B cell (primary cell): ENCODE results near the gene FRMD3. TPM values are rescaled to one million over a fixed set of nuclear protein-coding genes. Genes with fewer than 3 reads are reported as not detected.

Experiments used
- ATAC-seq: fragments of 200-7000 bp; cut with Tn5 transposase; one replicate; pipeline ENCODE4 v1.10.0; 2021; ENCODE audit warnings: low read depth, mild to moderate bottlenecking, moderate number of reproducible peaks, moderate library complexity
- CTCF ChIA-PET: fragments of 350-600 bp; sonication (Branson Sonifier 250); formaldehyde crosslinking; loops from one replicate; lab custom pipeline; 2021; ENCODE audit warnings: antibody characterized with exemption, inconsistent platforms; lab: Charles Lee
- POLR2A ChIA-PET: fragments of 350-600 bp; sonication (Branson Sonifier 250); formaldehyde crosslinking; loops from one replicate; lab custom pipeline; 2021; ENCODE audit warnings: antibody characterized with exemption; lab: Charles Lee
- DNase-seq: peaks from one replicate; pipeline ENCODE4 v3.0.0; 2013
- H2AFZ ChIP-seq: 2 replicates; pipeline ENCODE4 v1.6.1; 2012; ENCODE audit warnings: mild to moderate bottlenecking, low read depth, low read length; ENCODE audit not compliant: insufficient read depth, poor library complexity, severe bottlenecking
- H3K27ac ChIP-seq, 2 donors: 1 replicate in 1 of 2; 2 replicates in 1 of 2; pipeline ENCODE4 v1.5.1; 2012 to 2013; ENCODE audit warnings: low read length in 2 of 2, mild to moderate bottlenecking in 2 of 2, moderate library complexity in 1 of 2
- H3K27me3 ChIP-seq, 4 experiments: fragments of 200-600 bp in 1 of 4; sonication (generic) in 1 of 4; replicated peaks in 1 of 4; 1 replicate in 2 of 4; 2 replicates in 2 of 4; pipeline versions ENCODE4 v1.6.1 to v1.7.0; 2013 to 2016; ENCODE audit warnings: low read length in 3 of 4, mild to moderate bottlenecking in 2 of 4, mixed read lengths in 1 of 4, moderate library complexity in 1 of 4; ENCODE audit not compliant: insufficient read depth in 4 of 4, control insufficient read depth in 3 of 4; ENCODE audit errors: control extremely low read depth in 1 of 4
- H3K36me3 ChIP-seq, 2 experiments: replicated peaks in 1 of 2; 1 replicate in 1 of 2; 2 replicates in 1 of 2; pipeline versions ENCODE4 v1.6.1 to v1.7.1; 2013; ENCODE audit warnings: low read length in 1 of 2; ENCODE audit not compliant: insufficient read depth in 2 of 2, control insufficient read depth in 1 of 2; ENCODE audit errors: control extremely low read depth in 1 of 2, extremely low read depth in 1 of 2
- H3K4me1 ChIP-seq, 2 donors: fragments of 200-600 bp in 1 of 2; sonication (generic) in 1 of 2; 1 replicate in 1 of 2; 2 replicates in 1 of 2; pipeline versions ENCODE4 v1.5.1 to v1.6.1; 2013 to 2017; ENCODE audit warnings: low read length in 2 of 2; ENCODE audit not compliant: control insufficient read depth in 2 of 2, insufficient read depth in 2 of 2
- H3K4me2 ChIP-seq: replicated peaks from 2 replicates; pipeline ENCODE3; 2012; ENCODE audit warnings: mild to moderate bottlenecking, low read depth, low read length; ENCODE audit not compliant: poor library complexity, severe bottlenecking
- H3K4me3 ChIP-seq, 5 experiments: fragments of 200-600 bp in 1 of 5; sonication (generic) in 1 of 5; 1 replicate in 3 of 5; 2 replicates in 2 of 5; pipeline versions ENCODE4 v1.5.1 to v1.7.0; 2011 to 2016; ENCODE audit warnings: low read length in 4 of 5, mild to moderate bottlenecking in 4 of 5, low read depth in 2 of 5, control low read depth in 1 of 5, moderate library complexity in 1 of 5; ENCODE audit not compliant: insufficient read depth in 1 of 5; ENCODE audit errors: control extremely low read depth in 1 of 5, extremely low read depth in 1 of 5
- H3K79me2 ChIP-seq: fragments of 200-600 bp; sonication (generic); one replicate; pipeline ENCODE4 v1.6.0; 2016; ENCODE audit warnings: low read length; ENCODE audit not compliant: control insufficient read depth, insufficient read depth
- H3K9ac ChIP-seq: fragments of 200-600 bp; sonication (generic); 2 replicates; pipeline ENCODE4 v1.6.1; 2017; ENCODE audit warnings: mild to moderate bottlenecking, low read length, moderate library complexity
- H3K9me3 ChIP-seq, 3 donors: one replicate each; pipeline versions ENCODE4 v1.6.1 to v1.7.1; 2013; ENCODE audit warnings: low read length in 2 of 3; ENCODE audit not compliant: control insufficient read depth in 2 of 3, insufficient read depth in 1 of 3; ENCODE audit errors: control extremely low read depth in 1 of 3
- H4K20me1 ChIP-seq: 2 replicates; pipeline ENCODE4 v1.6.0; 2012; ENCODE audit warnings: mild to moderate bottlenecking, low read length; ENCODE audit not compliant: insufficient read depth, control insufficient read depth, poor library complexity, severe bottlenecking
- H3K27ac Mint-ChIP-seq: one replicate; pipeline ENCODE4 v1.8.0; 2021; ENCODE audit warnings: mixed read lengths
- H3K27me3 Mint-ChIP-seq: one replicate; pipeline ENCODE4 v1.8.0; 2021; ENCODE audit warnings: mixed read lengths
- H3K4me1 Mint-ChIP-seq: one replicate; pipeline ENCODE4 v1.8.0; 2021; ENCODE audit warnings: mixed read lengths
- H3K4me3 Mint-ChIP-seq: one replicate; pipeline ENCODE4 v1.8.0; 2021; ENCODE audit warnings: mixed read lengths
- H3K9me3 Mint-ChIP-seq: one replicate; pipeline ENCODE4 v1.8.0; 2022; ENCODE audit warnings: mixed read lengths; ENCODE audit not compliant: insufficient read depth
- EZH2 ChIP-seq: IDR thresholded peaks from 2 replicates; pipeline ENCODE4 v1.6.1; 2012; ENCODE audit warnings: borderline replicate concordance, low read depth, mild to moderate bottlenecking, moderate library complexity, low read length; ENCODE audit not compliant: insufficient read depth, poor library complexity, severe bottlenecking
- WGBS: methylation state at CpG from one replicate; pipeline ENCODE4 v1.1.5; 2013; ENCODE audit warnings: missing lambda C conversion rate; ENCODE audit not compliant: insufficient coverage; 5-methylcytosine and 5-hydroxymethylcytosine counted together
- intact Hi-C: fragments of 100-400 bp; cut with micrococcal nuclease; formaldehyde crosslinking; loops from one replicate; pipeline ENCODE4 v1.10.0; 2022
- polyA plus RNA-seq: library from polyadenylated mRNA; depleted of rRNA; stranded (reverse); fragments of >200 nt; gene quantifications from 2 replicates; pipeline ENCODE4 v1.2.3, GENCODE V29; 2012
- total RNA-seq, 2 donors: library from RNA; stranded (reverse); fragments of 120-200 nt in 1 of 2; gene quantifications; 1 replicate in 1 of 2; 2 replicates in 1 of 2; pipeline versions ENCODE4 v1.2.3 to v1.2.4, GENCODE V29; 2013 to 2022
- TF ChIP-seq, protein P1 (sequence below): fragments of 200-600 bp; IDR thresholded peaks from one replicate; pipeline ENCODE4 v1.8.0; 2022; ENCODE audit warnings: antibody characterized with exemption, mild to moderate bottlenecking

Gene FRMD3
- total and polyA plus RNA-seq, 2 donors (not counting 1 experiment from before 2014, with no cell fraction given): 0.37 to 0.49 TPM

- Histone ChIP-seq H3K79me2 (no peaks in the 10 kb centered on the region), H3K9ac (no peak overlapping the region), H3K27ac (no peak overlapping the region), H3K9me3 (no peaks in the 10 kb centered on the region), H3K4me1 (no peaks in the 10 kb centered on the region), H3K27me3 (no peaks in the 10 kb centered on the region), H3K4me2 (no peak overlapping the region), H2AFZ (no peak overlapping the region), H3K4me3 (no peak overlapping the region), H3K36me3 (no peaks in the 10 kb centered on the region), H4K20me1 (no peaks in the 10 kb centered on the region)
- TF ChIP-seq EZH2: no peak
- TF ChIP-seq, protein P1, sequence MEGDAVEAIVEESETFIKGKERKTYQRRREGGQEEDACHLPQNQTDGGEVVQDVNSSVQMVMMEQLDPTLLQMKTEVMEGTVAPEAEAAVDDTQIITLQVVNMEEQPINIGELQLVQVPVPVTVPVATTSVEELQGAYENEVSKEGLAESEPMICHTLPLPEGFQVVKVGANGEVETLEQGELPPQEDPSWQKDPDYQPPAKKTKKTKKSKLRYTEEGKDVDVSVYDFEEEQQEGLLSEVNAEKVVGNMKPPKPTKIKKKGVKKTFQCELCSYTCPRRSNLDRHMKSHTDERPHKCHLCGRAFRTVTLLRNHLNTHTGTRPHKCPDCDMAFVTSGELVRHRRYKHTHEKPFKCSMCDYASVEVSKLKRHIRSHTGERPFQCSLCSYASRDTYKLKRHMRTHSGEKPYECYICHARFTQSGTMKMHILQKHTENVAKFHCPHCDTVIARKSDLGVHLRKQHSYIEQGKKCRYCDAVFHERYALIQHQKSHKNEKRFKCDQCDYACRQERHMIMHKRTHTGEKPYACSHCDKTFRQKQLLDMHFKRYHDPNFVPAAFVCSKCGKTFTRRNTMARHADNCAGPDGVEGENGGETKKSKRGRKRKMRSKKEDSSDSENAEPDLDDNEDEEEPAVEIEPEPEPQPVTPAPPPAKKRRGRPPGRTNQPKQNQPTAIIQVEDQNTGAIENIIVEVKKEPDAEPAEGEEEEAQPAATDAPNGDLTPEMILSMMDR: no peak
- DNase-seq (no peak), ATAC-seq (no peak)
- Mint-ChIP-seq H3K27me3 (no peaks in the 10 kb centered on the region), H3K4me3 (no peak overlapping the region), H3K27ac (no peak overlapping the region), H3K9me3 (no peaks in the 10 kb centered on the region), H3K4me1 (no peaks in the 10 kb centered on the region)
- no CpG with 5 or more reads among the region's 5 CpGs for WGBS
- intact Hi-C loops: no loop called here
- POLR2A ChIA-PET: no interaction called here
- CTCF ChIA-PET: no interaction called here
Observed at GRCh38 chr9:83267741-83268140, 270.5 kb downstream of the FRMD3 start.

- ATAC-seq (no peak), DNase-seq (no peak)
- H3K4me1 Mint-ChIP-seq: no peaks in the 10 kb centered on the region
- H3K27me3 Mint-ChIP-seq: no peaks in the 10 kb centered on the region
- Histone ChIP-seq H4K20me1 (no peaks in the 10 kb centered on the region), H3K4me1 (no peaks in the 10 kb centered on the region), H3K4me3 (no peak overlapping the region), H3K9me3 (no peaks in the 10 kb centered on the region), H3K27ac (no peak overlapping the region), H2AFZ (no peak overlapping the region), H3K27me3 (no peaks in the 10 kb centered on the region), H3K36me3 (no peaks in the 10 kb centered on the region), H3K79me2 (no peaks in the 10 kb centered on the region), H3K4me2 (no peak overlapping the region), H3K9ac (no peak overlapping the region)
- no peaks in the 10 kb centered on the region for H3K9me3 Mint-ChIP-seq
- POLR2A ChIA-PET: no interaction called here
- no peak overlapping the region for H3K27ac Mint-ChIP-seq
- intact Hi-C loops: no loop called here
- no peak overlapping the region for H3K4me3 Mint-ChIP-seq
- 73% methylated on average over 9 of the region's 11 CpGs for WGBS
- no peak for TF ChIP-seq EZH2
- TF ChIP-seq, protein P1: no peak
- CTCF ChIA-PET: no interaction called here
Observed at GRCh38 chr9:83266666-83267496, 271.3 kb downstream of the FRMD3 start.
